ENCODE data around the gene WDR6. TPM values are rescaled to one million over a fixed set of nuclear protein-coding genes. Genes with fewer than 3 reads are reported as not detected.

Gene WDR6
- total and polyA plus RNA-seq, 12 donors: 70.4 to 126 (median 77.9) TPM

DNA sequence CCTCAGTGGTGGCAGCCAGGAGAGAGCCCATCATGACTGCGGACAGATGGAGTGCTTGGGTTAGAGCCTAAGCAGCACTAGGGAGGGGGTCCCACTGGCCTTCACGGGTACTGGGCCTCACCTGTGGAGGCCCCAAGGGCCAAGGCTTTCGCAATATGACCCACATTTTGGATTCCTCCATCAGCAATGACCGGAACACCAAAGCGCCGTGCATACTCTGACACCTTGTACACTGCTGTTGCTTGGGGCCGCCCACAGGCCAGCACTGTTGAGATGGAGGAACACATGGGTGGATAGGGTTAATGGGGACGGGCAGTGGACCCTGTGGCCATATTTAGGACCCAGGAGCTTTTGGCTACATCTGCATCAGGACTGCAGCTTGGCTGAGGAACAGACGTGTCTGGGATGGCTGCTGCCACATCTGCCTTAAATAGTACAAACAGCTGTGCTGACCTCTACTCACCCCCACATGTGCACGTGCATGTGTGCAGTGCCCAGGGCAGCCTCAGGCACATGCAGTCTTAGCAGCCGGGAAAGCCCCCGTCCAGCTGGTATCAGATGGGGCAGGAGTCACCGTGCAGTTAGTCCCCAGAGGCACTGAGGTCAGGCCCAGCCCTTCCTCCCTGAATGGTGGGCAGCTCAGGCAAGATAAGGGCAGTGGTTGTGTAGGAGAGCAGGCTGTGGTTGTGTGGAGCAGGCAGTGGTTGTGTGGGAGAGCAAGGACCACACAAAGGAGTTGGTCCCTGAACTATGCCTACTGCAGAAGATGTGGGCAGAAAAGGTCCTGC, 18.0 kb downstream of the WDR6 start:
- peaks cover 0 to 58% (median 31%) of the 10 kb centered on the region in 9 donors for H3K36me3 ChIP-seq
- intact Hi-C loops (cut with DNase I): loop anchor here in 1 of 10 donors (10.0 kb wide), 1 partner anchor 400 kb away; the partner anchor contains the start of genes AMT and NICN1
- H3K27me3 ChIP-seq: no peaks in the 10 kb centered on the region
- no peak for ATAC-seq
- TF ChIP-seq, protein P1, sequence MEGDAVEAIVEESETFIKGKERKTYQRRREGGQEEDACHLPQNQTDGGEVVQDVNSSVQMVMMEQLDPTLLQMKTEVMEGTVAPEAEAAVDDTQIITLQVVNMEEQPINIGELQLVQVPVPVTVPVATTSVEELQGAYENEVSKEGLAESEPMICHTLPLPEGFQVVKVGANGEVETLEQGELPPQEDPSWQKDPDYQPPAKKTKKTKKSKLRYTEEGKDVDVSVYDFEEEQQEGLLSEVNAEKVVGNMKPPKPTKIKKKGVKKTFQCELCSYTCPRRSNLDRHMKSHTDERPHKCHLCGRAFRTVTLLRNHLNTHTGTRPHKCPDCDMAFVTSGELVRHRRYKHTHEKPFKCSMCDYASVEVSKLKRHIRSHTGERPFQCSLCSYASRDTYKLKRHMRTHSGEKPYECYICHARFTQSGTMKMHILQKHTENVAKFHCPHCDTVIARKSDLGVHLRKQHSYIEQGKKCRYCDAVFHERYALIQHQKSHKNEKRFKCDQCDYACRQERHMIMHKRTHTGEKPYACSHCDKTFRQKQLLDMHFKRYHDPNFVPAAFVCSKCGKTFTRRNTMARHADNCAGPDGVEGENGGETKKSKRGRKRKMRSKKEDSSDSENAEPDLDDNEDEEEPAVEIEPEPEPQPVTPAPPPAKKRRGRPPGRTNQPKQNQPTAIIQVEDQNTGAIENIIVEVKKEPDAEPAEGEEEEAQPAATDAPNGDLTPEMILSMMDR (IDR thresholded peaks at IDR 0.05): no peak
- no peaks in the 10 kb centered on the region for H3K9me3 ChIP-seq
- H3K4me3 ChIP-seq: no peak overlapping the region
- H3K4me1 ChIP-seq: peaks cover 11 to 65% (median 36%) of the 10 kb centered on the region in 9 donors
- 64 to 65% methylated on average over 13 of the region's 13 CpGs for WGBS, 2 donors
- DNase-seq: no peak
- no peak overlapping the region for H3K27ac ChIP-seq

DNA sequence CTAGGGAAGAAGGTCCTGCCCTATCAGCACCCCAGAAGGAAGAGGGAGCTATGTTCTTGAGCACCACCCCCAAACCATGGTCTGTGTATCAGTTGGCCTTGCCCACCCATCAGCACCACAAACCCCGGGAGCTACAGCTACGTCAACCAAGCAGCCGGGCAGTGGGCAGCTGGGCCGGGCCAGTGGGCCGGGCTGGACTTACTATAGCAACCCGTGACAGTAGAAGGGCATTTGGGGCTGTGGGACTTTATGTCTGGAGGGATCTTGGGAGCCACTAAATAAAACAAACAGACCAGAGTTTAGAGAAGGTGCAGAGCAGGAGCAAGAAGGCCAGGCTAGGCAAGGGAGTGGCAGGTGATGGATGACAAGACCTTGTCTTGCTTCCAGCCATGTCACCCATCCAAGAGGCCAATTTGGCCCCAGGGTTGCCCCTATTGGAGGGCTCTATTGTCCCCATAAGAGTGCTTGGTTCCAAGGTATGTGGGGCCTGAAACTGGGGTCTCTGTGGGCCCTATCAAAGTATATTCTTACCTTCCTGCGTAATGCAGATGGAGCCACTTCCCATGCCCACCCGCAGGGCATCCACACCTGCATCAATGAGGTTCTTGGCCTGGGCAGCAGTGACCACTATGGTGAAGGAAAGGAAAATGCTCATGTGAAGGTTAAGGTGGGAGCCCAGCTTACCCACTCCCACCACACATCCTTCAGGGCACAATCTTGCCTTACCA, 18.8 kb downstream of the WDR6 start:
- no peak overlapping the region for H3K4me3 ChIP-seq
- 90 to 96% methylated on average over 8 of the region's 8 CpGs for WGBS, 2 donors
- H3K9me3 ChIP-seq: no peaks in the 10 kb centered on the region
- intact Hi-C loops (cut with DNase I): loop anchor here in 1 of 10 donors (10.0 kb wide), 1 partner anchor 399 kb away; the partner anchor contains the start of genes AMT and NICN1
- ATAC-seq (no peak), DNase-seq (no peak)
- peaks cover 11 to 59% (median 31%) of the 10 kb centered on the region in 9 donors for H3K4me1 ChIP-seq
- H3K27ac ChIP-seq: no peak overlapping the region
- H3K36me3 ChIP-seq: peaks cover 0 to 65% (median 35%) of the 10 kb centered on the region in 9 donors
- H3K27me3 ChIP-seq: no peaks in the 10 kb centered on the region
- TF ChIP-seq, protein P1 (IDR thresholded peaks at IDR 0.05): no peak

DNA sequence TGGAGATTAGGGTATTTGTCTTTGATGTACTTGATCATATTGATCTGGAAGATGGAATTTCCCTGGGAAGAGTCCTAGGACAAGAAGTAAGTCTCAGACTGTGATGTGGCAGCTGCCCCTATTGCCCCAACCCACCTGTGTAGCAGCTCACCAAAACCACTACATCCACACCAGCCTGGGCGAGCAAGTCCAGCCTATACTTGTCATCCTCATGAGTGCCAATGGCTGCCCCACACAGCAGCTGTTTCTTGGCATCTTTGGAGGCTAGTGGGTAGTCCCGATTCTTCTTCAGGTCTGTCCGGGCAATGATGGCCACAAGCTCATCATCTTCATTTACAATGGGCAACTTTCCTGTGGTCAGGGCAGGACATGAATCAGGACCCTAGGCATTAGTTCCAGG, 19.3 kb downstream of the WDR6 start:
- Histone ChIP-seq H3K9me3 (no peaks in the 10 kb centered on the region), H3K27ac (no peak overlapping the region), H3K4me1 (peaks cover 11 to 59% (median 31%) of the 10 kb centered on the region in 9 donors), H3K27me3 (no peaks in the 10 kb centered on the region), H3K36me3 (peaks cover 0 to 71% (median 41%) of the 10 kb centered on the region in 9 donors), H3K4me3 (no peak overlapping the region)
- WGBS, 2 donors: 96 to 99% methylated on average over 3 of the region's 3 CpGs
- intact Hi-C loops (cut with DNase I): loop anchor here in 1 of 10 donors (10.0 kb wide), 1 partner anchor 398 kb away; the partner anchor contains the start of genes AMT and NICN1
- TF ChIP-seq, protein P1 (IDR thresholded peaks at IDR 0.05): no peak
- ATAC-seq: no peak
- no peak for DNase-seq

DNA sequence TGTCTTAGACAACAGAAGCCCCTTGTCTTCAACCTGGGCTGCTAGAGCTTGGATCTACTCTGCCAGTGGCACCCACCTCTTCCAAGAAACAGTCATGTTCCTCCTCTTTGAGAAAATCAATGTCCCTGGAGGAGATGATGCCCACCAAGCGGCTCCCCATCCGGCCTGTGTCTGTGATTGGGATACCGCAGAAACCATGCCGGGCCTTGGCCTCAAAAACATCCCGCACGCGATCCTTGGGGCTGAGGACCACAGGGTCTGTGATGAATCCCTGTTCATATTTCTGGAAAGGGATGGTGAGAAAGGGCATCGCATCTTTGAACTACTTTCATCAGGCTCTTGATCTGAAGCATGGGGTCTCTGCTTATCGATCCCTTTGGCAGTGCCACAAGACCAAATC, 20.4 kb downstream of the WDR6 start:
- TF ChIP-seq, protein P1 (IDR thresholded peaks at IDR 0.05): no peak
- ATAC-seq (no peak), DNase-seq (no peak)
- Histone ChIP-seq H3K4me3 (no peak overlapping the region), H3K36me3 (peaks cover 0 to 82% (median 52%) of the 10 kb centered on the region in 9 donors), H3K27ac (peak overlapping the region in 2 of 10 donors; percentile 2 to 89), H3K27me3 (no peaks in the 10 kb centered on the region), H3K4me1 (peaks cover 11 to 57% (median 28%) of the 10 kb centered on the region in 9 donors), H3K9me3 (no peaks in the 10 kb centered on the region)
- intact Hi-C loops (cut with DNase I): loop anchor here in 1 of 10 donors (10.0 kb wide), 1 partner anchor 397 kb away; the partner anchor contains the start of genes AMT and NICN1
- 96 to 97% methylated on average over 9 of the region's 9 CpGs for WGBS, 2 donors

All from heart right ventricle (tissue), 16 donors.